DMS 273 (cell line): Measurements from ENCODE around the gene CT45A9.
A peak's percentile ranks its signal among the peaks of the same experiment; 100 is the strongest.
"Not testable (repeated sequence)": the region's sequence is repeated elsewhere in the genome, so short reads cannot be mapped to it uniquely, and the experiment has no call there.

Experiments used
- DNase-seq: peaks from one replicate; lab custom pipeline; 2025; ENCODE audit not compliant: unreplicated experiment; lab: John Stamatoyannopoulos, UW

CT45A9 gene, protein sequence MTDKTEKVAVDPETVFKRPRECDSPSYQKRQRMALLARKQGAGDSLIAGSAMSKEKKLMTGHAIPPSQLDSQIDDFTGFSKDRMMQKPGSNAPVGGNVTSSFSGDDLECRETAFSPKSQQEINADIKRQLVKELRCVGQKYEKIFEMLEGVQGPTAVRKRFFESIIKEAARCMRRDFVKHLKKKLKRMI

DNA sequence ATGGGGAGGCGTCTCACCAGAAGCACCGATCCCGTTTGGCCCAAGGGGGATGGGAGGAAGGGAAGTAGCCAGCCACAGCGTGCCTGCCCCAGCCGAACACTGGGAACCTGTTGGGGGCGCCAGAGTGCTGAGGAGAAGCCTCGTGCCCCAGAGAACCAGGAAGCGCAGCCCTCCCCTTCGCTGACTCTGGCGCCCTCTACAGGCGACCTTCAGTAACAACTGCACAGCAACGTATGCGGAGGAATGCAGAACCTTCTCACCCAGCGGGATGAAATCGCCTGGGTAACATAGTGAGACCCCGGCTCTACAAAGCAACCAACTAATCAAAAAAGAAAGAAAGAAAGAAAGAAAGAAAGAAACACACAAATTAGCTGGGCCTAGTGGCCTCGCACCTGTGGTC is at the start of gene CT45A9:
CT45A9 (minus strand) TSS at position 101 of the 400 bp plus-strand sequence. CDS start 3,751 bp downstream, outside the sequence.
- DNase-seq: not testable (repeated sequence)

DNA sequence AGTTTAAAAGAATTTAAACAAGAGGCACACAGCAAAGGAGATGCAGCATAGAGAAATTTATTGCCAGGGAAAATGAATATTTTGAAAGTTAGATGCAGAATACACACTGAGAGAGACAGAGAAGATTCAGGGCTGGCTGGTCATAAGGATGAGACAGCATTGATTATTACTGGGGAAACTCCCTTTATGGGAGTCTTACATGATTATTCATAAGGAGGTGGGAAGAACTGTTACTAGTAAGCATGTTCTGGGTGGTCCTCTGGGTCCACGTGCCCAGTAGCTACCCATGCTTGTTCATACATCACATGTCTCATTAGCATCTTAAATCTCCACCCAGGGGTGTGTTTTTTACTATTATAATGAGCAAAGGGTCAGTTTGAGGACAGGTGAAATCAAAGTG is 48.9 kb upstream of the CT45A9 start:
- not testable (repeated sequence) for DNase-seq

DNA sequence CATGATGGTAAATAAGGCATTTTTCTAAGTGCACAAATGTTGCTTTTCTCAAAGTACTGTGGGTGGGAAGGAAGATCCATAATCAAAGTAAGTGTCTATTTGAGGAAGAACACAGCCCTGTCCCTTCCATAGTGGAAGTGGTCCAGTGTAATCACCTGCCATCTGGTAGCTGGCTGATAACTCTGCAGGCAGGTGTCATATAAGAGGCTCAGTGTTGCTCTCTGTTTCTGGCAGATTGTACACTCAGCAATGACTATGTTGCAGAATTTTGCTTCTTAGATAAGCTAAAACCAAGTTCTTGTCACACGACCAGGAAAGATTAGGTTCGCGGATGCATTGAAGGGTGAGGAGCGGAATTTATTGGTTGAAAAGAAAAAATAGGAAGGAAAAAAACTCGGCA is 42.8 kb upstream of the CT45A9 start:
- DNase-seq: no peak

DNA sequence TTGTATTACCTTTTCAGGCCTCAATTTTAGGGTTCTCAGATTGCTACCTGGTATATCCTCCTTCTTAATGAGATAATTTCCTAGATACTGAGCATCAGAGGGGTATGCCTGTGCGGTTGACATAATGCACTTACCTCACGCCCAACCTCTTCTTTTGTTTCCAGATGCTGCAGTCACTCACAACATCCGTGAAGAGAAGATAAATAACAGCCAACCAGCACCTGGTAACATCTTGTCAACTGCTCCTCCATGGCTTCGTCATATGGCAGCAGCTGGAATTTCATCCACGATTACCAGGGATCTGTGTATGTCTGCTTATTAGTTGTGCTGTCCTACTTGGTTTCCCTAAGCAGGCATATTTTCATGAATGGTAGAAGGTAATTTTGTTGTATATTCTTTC is 38.6 kb upstream of the CT45A9 start:
- DNase-seq: no peak

DNA sequence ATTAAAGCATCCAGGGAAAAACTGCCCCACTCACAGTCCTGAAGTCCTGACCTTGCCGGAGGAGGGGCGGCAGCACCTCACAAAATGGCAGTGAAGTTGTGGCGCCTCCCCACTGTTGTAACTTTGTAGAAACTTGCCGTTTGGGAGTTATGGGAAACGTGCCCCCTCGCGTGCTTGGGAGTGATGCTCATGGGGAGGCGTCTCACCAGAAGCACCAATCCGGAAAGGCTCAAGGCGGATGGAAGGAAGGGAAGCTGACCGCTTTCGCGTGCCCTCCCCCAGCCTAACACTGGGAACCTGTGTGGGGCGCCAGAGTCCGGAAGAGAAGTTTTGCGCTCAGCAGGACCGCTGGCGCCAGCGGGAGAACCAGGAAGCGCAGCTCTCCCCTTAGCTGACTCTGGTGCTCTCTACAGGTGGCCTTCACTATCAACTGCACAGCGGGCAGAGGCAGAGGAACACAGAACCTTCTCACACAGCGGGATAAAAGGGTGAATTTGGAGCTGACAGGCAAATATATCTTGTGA is 21.7 kb upstream of the CT45A9 start, which contains the start of the genes CT45A10 and SAGE1:
CT45A10 (minus strand) TSS at position 151 of the 524 bp plus-strand sequence. CDS start 8,100 bp downstream, outside the sequence.
SAGE1 (plus strand) TSS at position 423 of the 524 bp plus-strand sequence. CDS start 2,527 bp downstream, outside the sequence.
- peak; percentile 6 for DNase-seq

DNA sequence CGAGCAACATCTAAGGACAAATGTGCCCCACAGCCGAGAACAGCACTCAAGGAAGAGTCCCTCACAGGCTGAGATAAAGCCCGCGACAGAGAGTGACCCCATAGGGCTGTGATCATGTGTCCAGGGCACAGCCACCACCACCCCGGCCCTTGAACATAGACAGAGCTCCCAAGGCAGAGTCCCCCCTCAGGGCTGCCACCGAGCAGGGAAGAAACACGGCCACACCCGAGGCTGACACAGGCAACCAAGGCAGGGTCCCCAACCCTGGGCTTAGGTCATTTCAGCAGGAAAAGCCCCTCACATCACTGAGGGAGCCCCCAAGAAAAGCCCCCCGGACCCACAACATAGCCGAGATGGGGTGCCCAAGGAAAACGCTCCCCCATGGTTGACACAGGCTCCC is 21.2 kb upstream of the CT45A9 start:
- no peak for DNase-seq

DNA sequence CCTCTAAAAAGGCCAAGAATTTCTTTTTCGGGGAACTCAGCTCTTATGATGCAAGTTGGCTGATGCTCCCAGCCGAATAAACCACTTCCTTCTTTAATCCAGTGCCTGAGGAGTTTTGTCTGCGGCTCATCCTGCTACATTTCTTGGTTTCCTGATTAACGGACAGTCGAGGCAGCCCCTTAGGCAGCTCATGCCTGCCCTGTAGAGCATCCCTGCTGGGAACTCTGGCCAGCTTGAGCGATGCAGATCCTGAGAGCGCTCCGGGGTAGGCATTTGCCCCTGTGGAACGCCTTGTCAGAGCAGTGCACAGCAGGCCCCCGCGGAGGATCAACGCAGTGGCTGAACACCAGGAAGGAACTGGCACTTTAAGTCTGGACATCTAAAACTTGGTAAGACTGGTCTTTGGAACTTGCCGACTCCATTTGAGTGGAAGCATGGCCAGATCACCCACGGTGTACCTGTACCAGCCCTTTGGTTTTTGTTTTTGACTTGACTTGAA is 18.5 kb upstream of the CT45A9 start:
- DNase-seq: no peak

DNA sequence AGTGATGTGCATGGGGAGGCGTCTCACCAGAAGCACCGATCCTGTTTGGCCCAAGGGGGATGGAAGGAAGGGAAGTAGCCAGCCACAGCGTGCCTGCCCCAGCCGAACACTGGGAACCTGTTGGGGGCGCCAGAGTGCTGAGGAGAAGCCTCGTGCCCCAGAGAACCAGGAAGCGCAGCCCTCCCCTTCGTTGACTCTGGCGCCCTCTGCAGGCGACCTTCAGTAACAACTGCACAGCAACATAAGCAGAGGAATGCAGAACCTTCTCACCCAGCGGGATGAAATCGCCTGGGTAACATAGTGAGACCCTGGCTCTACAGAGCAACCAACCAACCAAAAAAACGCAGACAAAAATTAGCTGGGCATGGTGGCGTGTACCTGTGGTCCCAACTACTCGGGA is 17.4 kb upstream of the CT45A9 start:
- DNase-seq: peak; percentile 54

DNA sequence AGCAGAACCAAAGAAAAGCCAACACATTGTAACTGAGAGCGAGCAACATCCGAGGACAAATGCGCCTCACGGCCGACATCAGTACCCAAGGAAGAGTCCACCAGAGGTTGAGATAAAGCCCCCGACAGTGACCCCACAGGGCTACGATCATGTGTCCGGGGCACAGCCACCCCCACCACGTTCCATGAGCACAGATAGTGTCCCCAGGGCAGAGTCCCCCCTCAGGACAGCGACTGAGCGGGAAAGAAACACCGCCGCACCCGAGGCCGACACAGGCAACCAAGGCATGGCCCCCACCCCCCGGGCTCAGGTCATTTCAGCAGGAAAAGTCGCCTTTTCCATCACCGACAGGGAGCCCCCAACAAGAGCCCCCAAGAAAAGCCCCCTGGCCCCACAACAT is 16.6 kb upstream of the CT45A9 start:
- not testable (repeated sequence) for DNase-seq

DNA sequence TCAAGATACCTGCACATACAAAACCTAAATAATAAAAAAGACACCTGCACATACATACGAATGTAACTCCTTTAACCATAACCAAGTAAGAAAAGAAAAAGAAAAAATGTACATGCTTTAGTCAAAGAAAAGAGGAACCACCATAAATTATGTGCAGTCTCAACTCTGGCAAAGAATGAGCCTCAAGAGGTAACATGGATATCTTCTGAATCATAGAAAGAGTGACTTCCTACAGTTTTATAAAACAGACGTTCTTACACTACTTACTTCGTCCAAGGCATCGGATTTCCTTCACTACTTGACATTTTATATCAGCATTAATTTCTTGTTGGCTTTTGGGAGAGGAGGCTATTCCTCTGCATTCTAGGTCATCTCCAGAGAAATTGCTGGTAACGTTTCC is 11.1 kb upstream of the CT45A9 start:
- not testable (repeated sequence) for DNase-seq

DNA sequence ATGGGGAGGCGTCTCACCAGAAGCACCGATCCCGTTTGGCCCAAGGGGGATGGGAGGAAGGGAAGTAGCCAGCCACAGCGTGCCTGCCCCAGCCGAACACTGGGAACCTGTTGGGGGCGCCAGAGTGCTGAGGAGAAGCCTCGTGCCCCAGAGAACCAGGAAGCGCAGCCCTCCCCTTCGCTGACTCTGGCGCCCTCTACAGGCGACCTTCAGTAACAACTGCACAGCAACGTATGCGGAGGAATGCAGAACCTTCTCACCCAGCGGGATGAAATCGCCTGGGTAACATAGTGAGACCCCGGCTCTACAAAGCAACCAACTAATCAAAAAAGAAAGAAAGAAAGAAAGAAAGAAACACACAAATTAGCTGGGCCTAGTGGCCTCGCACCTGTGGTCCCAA is 17.2 kb downstream of the CT45A9 start, which contains the start of gene CT45A8:
CT45A8 (minus strand) TSS at position 101 of the 400 bp plus-strand sequence. CDS start 3,755 bp downstream, outside the sequence.
- not testable (repeated sequence) for DNase-seq

DNA sequence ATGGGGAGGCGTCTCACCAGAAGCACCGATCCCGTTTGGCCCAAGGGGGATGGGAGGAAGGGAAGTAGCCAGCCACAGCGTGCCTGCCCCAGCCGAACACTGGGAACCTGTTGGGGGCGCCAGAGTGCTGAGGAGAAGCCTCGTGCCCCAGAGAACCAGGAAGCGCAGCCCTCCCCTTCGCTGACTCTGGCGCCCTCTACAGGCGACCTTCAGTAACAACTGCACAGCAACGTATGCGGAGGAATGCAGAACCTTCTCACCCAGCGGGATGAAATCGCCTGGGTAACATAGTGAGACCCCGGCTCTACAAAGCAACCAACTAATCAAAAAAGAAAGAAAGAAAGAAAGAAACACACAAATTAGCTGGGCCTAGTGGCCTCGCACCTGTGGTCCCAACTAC is 34.4 kb downstream of the CT45A9 start, which contains the start of gene CT45A7:
CT45A7 (minus strand) TSS at position 101 of the 400 bp plus-strand sequence. CDS start 3,747 bp downstream, outside the sequence.
- DNase-seq: not testable (repeated sequence)

DNA sequence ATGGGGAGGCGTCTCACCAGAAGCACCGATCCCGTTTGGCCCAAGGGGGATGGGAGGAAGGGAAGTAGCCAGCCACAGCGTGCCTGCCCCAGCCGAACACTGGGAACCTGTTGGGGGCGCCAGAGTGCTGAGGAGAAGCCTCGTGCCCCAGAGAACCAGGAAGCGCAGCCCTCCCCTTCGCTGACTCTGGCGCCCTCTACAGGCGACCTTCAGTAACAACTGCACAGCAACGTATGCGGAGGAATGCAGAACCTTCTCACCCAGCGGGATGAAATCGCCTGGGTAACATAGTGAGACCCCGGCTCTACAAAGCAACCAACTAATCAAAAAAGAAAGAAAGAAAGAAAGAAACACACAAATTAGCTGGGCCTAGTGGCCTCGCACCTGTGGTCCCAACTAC is 51.7 kb downstream of the CT45A9 start, which contains the start of gene CT45A2:
CT45A2 (minus strand) TSS at position 101 of the 400 bp plus-strand sequence. CDS start 3,747 bp downstream, outside the sequence.
- DNase-seq: not testable (repeated sequence)
